ENCODE results near the gene ZBP1. TPM values are rescaled to one million over a fixed set of nuclear protein-coding genes. Genes with fewer than 3 reads are reported as not detected.

Gene ZBP1
- total RNA-seq, 1 donor from 2014 or later = not detected

DNA sequence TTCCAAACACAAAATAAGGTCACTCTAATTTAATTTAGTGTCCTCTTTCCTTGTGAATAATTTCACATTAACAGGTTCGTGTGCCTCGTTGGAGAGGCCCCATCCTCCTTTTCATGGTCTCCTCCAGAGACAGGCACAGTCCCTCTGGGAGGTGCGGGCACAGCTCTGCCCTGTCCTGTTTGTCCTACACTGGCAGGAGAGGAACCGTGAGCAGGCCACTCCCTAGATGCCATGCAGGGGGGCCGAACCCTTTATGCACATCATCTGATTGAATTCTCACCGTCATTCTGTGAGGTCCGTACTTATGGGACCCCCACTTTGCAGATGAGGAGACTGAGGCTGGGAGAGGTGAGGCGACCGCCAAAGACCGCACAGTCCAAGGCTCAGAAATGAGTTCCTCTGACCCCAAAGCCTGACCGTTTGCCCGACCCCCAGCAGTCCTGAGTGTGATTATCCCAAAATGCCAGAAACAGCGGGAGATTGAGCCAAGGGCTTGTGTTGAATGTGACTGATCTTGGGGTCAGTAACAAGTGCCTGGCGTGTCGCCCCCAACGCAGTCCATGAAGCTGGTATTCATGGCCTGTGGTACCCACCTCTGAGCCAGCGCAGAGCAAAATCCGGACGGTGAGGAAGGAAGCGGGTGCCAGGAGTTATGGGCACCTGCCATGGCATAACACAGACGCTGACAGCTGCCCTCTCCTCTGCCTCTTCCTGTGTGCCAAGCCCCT is 46.0 kb upstream of the ZBP1 start:
- Histone ChIP-seq H3K9me3 (replicated peaks) (no peaks in the 10 kb centered on the region), H3K4me3 (no peak overlapping the region), H3K27ac (replicated peaks) (no peak overlapping the region), H3K27me3 (ENCODE audit: low read depth) (no peaks in the 10 kb centered on the region), H3K4me1 (peaks cover 36% of the 10 kb centered on the region), H3K36me3 (no peaks in the 10 kb centered on the region)
- no peak for DNase-seq
- intact Hi-C loops (cut with micrococcal nuclease) = no loop called here
- TF ChIP-seq, protein P1, sequence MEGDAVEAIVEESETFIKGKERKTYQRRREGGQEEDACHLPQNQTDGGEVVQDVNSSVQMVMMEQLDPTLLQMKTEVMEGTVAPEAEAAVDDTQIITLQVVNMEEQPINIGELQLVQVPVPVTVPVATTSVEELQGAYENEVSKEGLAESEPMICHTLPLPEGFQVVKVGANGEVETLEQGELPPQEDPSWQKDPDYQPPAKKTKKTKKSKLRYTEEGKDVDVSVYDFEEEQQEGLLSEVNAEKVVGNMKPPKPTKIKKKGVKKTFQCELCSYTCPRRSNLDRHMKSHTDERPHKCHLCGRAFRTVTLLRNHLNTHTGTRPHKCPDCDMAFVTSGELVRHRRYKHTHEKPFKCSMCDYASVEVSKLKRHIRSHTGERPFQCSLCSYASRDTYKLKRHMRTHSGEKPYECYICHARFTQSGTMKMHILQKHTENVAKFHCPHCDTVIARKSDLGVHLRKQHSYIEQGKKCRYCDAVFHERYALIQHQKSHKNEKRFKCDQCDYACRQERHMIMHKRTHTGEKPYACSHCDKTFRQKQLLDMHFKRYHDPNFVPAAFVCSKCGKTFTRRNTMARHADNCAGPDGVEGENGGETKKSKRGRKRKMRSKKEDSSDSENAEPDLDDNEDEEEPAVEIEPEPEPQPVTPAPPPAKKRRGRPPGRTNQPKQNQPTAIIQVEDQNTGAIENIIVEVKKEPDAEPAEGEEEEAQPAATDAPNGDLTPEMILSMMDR (IDR thresholded peaks at IDR 0.05; ENCODE audit: borderline replicate concordance) = no peak

DNA sequence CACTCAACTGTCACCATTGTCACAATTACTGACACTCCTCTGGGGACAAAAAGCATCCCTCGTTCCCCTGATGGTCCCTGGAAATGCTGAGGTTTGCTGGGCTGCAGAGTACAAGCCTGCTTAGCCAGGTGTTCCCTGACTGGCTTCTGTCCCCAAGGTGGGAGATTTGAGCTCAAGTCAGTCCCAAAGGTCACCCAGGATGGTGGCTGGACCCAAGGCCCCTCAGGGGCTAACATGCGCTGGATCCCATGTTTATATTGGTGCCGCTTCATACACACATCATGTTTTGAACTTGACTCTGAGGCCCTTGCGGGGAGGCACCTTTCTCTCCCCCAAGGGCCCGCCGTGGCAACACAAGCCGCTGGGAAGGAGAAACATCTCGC is 45.4 kb upstream of the ZBP1 start:
- peaks cover 35% of the 10 kb centered on the region for H3K4me1 ChIP-seq
- intact Hi-C loops (cut with micrococcal nuclease) = no loop called here
- H3K27me3 ChIP-seq (ENCODE audit: low read depth) = no peaks in the 10 kb centered on the region
- no peak for DNase-seq
- no peak overlapping the region for H3K27ac ChIP-seq (replicated peaks)
- H3K9me3 ChIP-seq (replicated peaks) = no peaks in the 10 kb centered on the region
- TF ChIP-seq, protein P1 (IDR thresholded peaks at IDR 0.05; ENCODE audit: borderline replicate concordance) = no peak
- H3K4me3 ChIP-seq = no peak overlapping the region
- no peaks in the 10 kb centered on the region for H3K36me3 ChIP-seq

DNA sequence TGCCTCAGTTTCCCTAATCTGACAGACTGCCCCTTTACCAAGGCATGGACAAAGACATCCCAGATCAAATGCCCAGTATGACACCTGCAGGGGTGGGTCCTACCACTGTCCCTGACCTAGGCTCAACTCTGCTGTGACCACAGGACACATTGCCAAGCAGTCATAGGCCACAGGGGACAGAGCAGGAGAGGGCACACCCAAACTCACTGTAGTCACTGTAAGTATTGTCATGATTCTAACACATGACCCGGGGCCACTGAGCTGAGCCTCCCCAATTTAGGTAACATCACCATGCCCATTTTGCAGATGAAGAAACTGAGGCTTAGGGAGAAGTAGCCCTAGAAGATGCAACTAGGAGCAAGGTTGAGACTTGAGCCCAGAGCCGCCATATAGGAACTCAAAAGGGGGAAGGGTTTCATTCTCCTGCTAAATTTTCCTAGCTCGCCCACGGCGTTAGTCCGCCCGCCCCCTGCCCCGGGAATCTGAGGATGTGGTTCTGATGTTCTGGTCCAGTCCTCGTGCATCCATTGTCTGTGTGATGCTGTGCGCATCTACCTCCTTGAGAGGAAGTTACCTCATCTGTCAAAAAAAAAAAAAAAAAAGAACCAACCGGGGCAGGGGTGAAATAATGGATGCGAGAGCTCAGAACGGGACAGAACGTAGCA is 44.8 kb upstream of the ZBP1 start:
- Histone ChIP-seq H3K27ac (replicated peaks) (no peak overlapping the region), H3K4me1 (peaks cover 30% of the 10 kb centered on the region), H3K4me3 (no peak overlapping the region), H3K27me3 (ENCODE audit: low read depth) (no peaks in the 10 kb centered on the region), H3K9me3 (replicated peaks) (no peaks in the 10 kb centered on the region), H3K36me3 (no peaks in the 10 kb centered on the region)
- DNase-seq = peak; percentile 2
- intact Hi-C loops (cut with micrococcal nuclease) = no loop called here
- TF ChIP-seq, protein P1 (IDR thresholded peaks at IDR 0.05; ENCODE audit: borderline replicate concordance) = no peak

DNA sequence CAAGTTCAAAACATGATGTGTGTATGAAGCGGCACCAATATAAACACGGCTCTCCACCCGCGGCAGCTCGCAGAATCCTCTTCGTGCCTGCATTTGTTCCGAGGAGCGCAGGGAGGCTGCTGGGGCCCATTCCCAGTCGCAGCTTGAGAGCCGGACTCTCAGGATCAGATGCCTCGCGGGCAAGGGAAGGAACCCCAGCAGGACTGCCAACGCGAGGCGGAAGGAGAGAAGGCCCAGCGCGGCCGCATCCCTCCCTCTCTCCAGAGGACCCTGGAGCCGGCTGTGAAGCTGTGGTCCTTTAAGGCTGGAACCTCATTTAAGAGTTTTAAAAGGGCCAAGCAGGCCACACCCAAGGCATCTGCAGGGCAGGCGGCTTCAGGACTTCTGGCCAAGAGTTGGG is 44.2 kb upstream of the ZBP1 start:
- DNase-seq = peak; percentile 13
- H3K36me3 ChIP-seq = no peaks in the 10 kb centered on the region
- H3K4me1 ChIP-seq = peaks cover 30% of the 10 kb centered on the region
- TF ChIP-seq, protein P1 (IDR thresholded peaks at IDR 0.05; ENCODE audit: borderline replicate concordance) = no peak
- H3K4me3 ChIP-seq = no peak overlapping the region
- H3K9me3 ChIP-seq (replicated peaks) = no peaks in the 10 kb centered on the region
- no peak overlapping the region for H3K27ac ChIP-seq (replicated peaks)
- intact Hi-C loops (cut with micrococcal nuclease) = no loop called here
- no peaks in the 10 kb centered on the region for H3K27me3 ChIP-seq (ENCODE audit: low read depth)

DNA sequence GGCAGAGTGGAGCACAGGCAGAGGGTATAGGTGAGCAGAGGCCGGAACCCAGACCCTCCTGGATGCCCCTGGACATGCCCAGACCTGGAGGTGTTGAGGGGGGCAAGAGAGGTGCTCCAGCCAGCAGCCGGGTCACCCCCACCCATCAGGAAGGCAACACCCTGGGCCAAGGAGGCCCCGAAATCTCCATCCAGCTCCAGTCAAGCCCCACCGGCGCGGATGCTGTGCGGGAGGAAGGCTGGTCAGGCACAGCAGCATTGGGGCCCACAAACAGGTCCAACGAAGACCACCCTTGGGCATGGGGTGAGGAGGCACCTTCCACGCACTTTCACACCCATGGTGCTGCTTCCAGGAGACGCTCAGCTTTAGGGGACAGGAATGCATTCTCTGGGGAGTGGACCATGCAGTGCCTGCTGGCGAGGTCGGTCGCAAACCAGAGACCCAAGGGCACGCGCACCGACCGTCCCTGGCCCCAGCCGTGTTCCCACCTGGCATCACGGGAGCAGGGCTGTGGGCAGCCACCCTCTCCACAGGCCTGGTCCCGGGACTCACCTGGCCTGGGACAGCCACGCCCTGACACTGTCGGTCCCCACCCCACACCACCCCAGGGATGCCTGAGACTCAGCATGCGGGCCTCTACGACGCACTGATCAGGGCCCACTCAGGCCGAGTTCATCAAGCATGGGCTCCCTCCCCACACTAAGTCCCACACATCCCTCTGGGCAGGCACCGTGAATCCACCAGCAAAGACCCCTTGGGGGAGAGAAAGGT is 43.6 kb upstream of the ZBP1 start:
- H3K27ac ChIP-seq (replicated peaks) = no peak overlapping the region
- H3K27me3 ChIP-seq (ENCODE audit: low read depth) = no peaks in the 10 kb centered on the region
- intact Hi-C loops (cut with micrococcal nuclease) = no loop called here
- peak; percentile 10 for DNase-seq
- H3K4me3 ChIP-seq = no peak overlapping the region
- peaks cover 5% of the 10 kb centered on the region for H3K36me3 ChIP-seq
- peaks cover 29% of the 10 kb centered on the region for H3K4me1 ChIP-seq
- H3K9me3 ChIP-seq (replicated peaks) = no peaks in the 10 kb centered on the region
- TF ChIP-seq, protein P1 (IDR thresholded peaks at IDR 0.05; ENCODE audit: borderline replicate concordance) = no peak
